ENCODE results near the gene RALGDS.

RALGDS gene

GRCh38 chr9:133166392-133166791 lies 45.4 kb upstream of the RALGDS start:
- in situ Hi-C loops (cut with HindIII; ENCODE audit: low sequenced_read_pairs), result no loop called here
- no peak for TF ChIP-seq CTCF (IDR thresholded peaks at IDR 0.05; ENCODE audit: low read depth, low read length)
- no peak for DNase-seq (ENCODE audit: low read depth, low spot score)
- H3K4me3 ChIP-seq (ENCODE audit: low read depth, low read length), result no peak overlapping the region

DNA sequence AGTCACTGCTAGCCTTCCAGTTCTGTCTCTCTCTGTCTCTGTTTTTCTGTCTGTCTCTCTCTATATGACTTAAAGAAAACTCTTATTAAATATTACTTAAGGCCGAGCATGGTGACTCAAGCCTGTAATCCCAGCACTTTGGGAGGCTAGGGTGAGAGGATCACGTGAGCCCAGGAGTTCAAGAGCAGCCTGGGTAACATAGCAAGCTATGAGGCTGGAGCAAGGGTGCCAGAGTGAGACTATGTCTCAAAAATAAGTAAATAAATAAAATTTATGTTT lies 44.4 kb upstream of the RALGDS start:
- DNase-seq (ENCODE audit: low read depth, low spot score), result no peak
- in situ Hi-C loops (cut with HindIII; ENCODE audit: low sequenced_read_pairs), result no loop called here
- no peak for TF ChIP-seq CTCF (IDR thresholded peaks at IDR 0.05; ENCODE audit: low read depth, low read length)
- no peak overlapping the region for H3K4me3 ChIP-seq (ENCODE audit: low read depth, low read length)

DNA sequence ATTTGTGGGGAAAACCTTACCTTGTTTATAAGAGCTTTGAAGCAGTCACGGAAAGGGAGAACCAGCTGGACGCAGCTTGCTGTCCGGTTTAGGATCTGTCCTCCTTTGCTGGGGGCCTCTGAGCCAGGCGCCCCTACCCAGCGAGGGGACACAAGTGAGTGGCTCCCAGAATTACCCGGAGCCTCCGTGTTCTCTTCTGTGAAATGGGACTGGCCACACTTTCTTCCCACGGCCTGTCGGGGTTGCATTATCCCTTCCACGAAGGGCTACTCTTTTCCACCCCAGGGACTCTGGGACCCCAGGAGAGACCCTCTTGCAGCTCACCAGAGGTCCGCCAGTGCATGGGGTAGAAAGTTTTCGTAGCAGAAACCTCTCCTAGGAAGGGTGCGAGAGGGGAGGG lies 43.2 kb upstream of the RALGDS start:
- no peak for TF ChIP-seq CTCF (IDR thresholded peaks at IDR 0.05; ENCODE audit: low read depth, low read length)
- in situ Hi-C loops (cut with HindIII; ENCODE audit: low sequenced_read_pairs), result no loop called here
- DNase-seq (ENCODE audit: low read depth, low spot score), result no peak
- H3K4me3 ChIP-seq (ENCODE audit: low read depth, low read length), result peak overlapping the region; percentile 49

GRCh38 chr9:133163504-133164172 lies 42.6 kb upstream of the RALGDS start, which contains the start of gene GBGT1:
Gene GBGT1, minus strand, starts transcription at chr9:133163914. Its CDS starts 1,502 bp downstream, at chr9:133162412.
- no peak for TF ChIP-seq CTCF (IDR thresholded peaks at IDR 0.05; ENCODE audit: low read depth, low read length)
- DNase-seq (ENCODE audit: low read depth, low spot score), result peak; percentile 11

GRCh38 chr9:133162861-133163503 lies 41.9 kb upstream of the RALGDS start:
- no peak for DNase-seq (ENCODE audit: low read depth, low spot score)
- in situ Hi-C loops (cut with HindIII; ENCODE audit: low sequenced_read_pairs), result no loop called here
- no peak for TF ChIP-seq CTCF (IDR thresholded peaks at IDR 0.05; ENCODE audit: low read depth, low read length)
- H3K4me3 ChIP-seq (ENCODE audit: low read depth, low read length), result peak overlapping the region; percentile 49

More at GRCh38 chr9:133163504-133164172, 42.6 kb upstream of the RALGDS start, which contains the start of gene GBGT1:
- H3K4me3 ChIP-seq (ENCODE audit: low read depth, low read length), result peak within 1 kb of the TSS; percentile 49
- in situ Hi-C loops (cut with HindIII; ENCODE audit: low sequenced_read_pairs), result no loop called here

- no peak for DNase-seq (ENCODE audit: low read depth, low spot score)
- in situ Hi-C loops (cut with HindIII; ENCODE audit: low sequenced_read_pairs), result no loop called here
- no peak for TF ChIP-seq CTCF (IDR thresholded peaks at IDR 0.05; ENCODE audit: low read depth, low read length)
- H3K4me3 ChIP-seq (ENCODE audit: low read depth, low read length), result no peak overlapping the region
Measured at GRCh38 chr9:133161547-133161950, 40.5 kb upstream of the RALGDS start.
